ENCODE measurements around the gene DOHH. TPM values are rescaled to one million over a fixed set of nuclear protein-coding genes. Genes with fewer than 3 reads are reported as not detected.

DOHH gene
- total RNA-seq, 4 donors from 2014 or later, result 19.5 to 37.5 (median 25.8) TPM

- WGBS, result 92% methylated on average over 15 of the region's 28 CpGs
- no peaks in the 10 kb centered on the region for H3K4me1 ChIP-seq
- TF ChIP-seq EP300 (IDR thresholded peaks at IDR 0.05) (no peak), POLR2A (IDR thresholded peaks at IDR 0.05; ENCODE audit: low read depth) (no peak), POLR2AphosphoS5 (IDR thresholded peaks at IDR 0.05) (no peak)
- TF ChIP-seq, protein P1, sequence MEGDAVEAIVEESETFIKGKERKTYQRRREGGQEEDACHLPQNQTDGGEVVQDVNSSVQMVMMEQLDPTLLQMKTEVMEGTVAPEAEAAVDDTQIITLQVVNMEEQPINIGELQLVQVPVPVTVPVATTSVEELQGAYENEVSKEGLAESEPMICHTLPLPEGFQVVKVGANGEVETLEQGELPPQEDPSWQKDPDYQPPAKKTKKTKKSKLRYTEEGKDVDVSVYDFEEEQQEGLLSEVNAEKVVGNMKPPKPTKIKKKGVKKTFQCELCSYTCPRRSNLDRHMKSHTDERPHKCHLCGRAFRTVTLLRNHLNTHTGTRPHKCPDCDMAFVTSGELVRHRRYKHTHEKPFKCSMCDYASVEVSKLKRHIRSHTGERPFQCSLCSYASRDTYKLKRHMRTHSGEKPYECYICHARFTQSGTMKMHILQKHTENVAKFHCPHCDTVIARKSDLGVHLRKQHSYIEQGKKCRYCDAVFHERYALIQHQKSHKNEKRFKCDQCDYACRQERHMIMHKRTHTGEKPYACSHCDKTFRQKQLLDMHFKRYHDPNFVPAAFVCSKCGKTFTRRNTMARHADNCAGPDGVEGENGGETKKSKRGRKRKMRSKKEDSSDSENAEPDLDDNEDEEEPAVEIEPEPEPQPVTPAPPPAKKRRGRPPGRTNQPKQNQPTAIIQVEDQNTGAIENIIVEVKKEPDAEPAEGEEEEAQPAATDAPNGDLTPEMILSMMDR (IDR thresholded peaks at IDR 0.05), result no peak
- intact Hi-C loops (cut with DNase I), result no loop called here
- no peaks in the 10 kb centered on the region for H3K9me3 ChIP-seq
- DNase-seq (ENCODE audit: extremely low spot score), result no peak
- H3K36me3 ChIP-seq, result peaks cover 53 to 79% (median 71%) of the 10 kb centered on the region in 4 donors
- H3K27ac ChIP-seq (replicated peaks in 1 of 4), result no peak overlapping the region
- H3K27me3 ChIP-seq, result no peaks in the 10 kb centered on the region
- H3K4me3 ChIP-seq, result no peak overlapping the region
These were observed 26.2 kb upstream of the DOHH start for GRCh38 chr19:3526507-3527237.

- WGBS, result 92% methylated on average over 20 of the region's 20 CpGs
- TF ChIP-seq EP300 (IDR thresholded peaks at IDR 0.05), result no peak
- TF ChIP-seq, protein P1 (IDR thresholded peaks at IDR 0.05), result no peak
- no peak for TF ChIP-seq POLR2AphosphoS5 (IDR thresholded peaks at IDR 0.05)
- TF ChIP-seq POLR2A (IDR thresholded peaks at IDR 0.05; ENCODE audit: low read depth), result no peak
- no peak for DNase-seq (ENCODE audit: extremely low spot score)
- no peak overlapping the region for H3K4me3 ChIP-seq
- no peak overlapping the region for H3K27ac ChIP-seq (replicated peaks in 1 of 4)
- peaks cover 47 to 71% (median 61%) of the 10 kb centered on the region in 4 donors for H3K36me3 ChIP-seq
- no peaks in the 10 kb centered on the region for H3K27me3 ChIP-seq
- peaks cover 0 to 10% (median 2%) of the 10 kb centered on the region in 4 donors for H3K4me1 ChIP-seq
- H3K9me3 ChIP-seq, result no peaks in the 10 kb centered on the region
- intact Hi-C loops (cut with DNase I), result no loop called here
These were observed 24.5 kb upstream of the DOHH start for GRCh38 chr19:3524904-3525451.

- Histone ChIP-seq H3K9me3 (no peaks in the 10 kb centered on the region), H3K27me3 (no peaks in the 10 kb centered on the region), H3K4me3 (no peak overlapping the region), H3K36me3 (peaks cover 47 to 78% (median 68%) of the 10 kb centered on the region in 4 donors), H3K27ac (replicated peaks in 1 of 4) (no peak overlapping the region), H3K4me1 (peaks cover 0 to 14% (median 4%) of the 10 kb centered on the region in 4 donors)
- TF ChIP-seq, protein P1 (IDR thresholded peaks at IDR 0.05), result no peak
- intact Hi-C loops (cut with DNase I), result no loop called here
- 89% methylated on average over 17 of the region's 33 CpGs for WGBS
- DNase-seq (ENCODE audit: extremely low spot score), result no peak
These were observed 23.8 kb upstream of the DOHH start for GRCh38 chr19:3524078-3524842.

GRCh38 chr19:3523361-3524077, 23.0 kb upstream of the DOHH start:
- H3K27me3 ChIP-seq, result no peaks in the 10 kb centered on the region
- intact Hi-C loops (cut with DNase I), result no loop called here
- WGBS, result 98% methylated on average over 9 of the region's 21 CpGs
- no peak for TF ChIP-seq POLR2AphosphoS5 (IDR thresholded peaks at IDR 0.05)
- no peak for TF ChIP-seq POLR2A (IDR thresholded peaks at IDR 0.05; ENCODE audit: low read depth)
- TF ChIP-seq EP300 (IDR thresholded peaks at IDR 0.05), result no peak
- TF ChIP-seq, protein P1 (IDR thresholded peaks at IDR 0.05), result no peak
- H3K4me3 ChIP-seq, result no peak overlapping the region
- H3K4me1 ChIP-seq, result peaks cover 0 to 15% (median 7%) of the 10 kb centered on the region in 4 donors
- no peak for DNase-seq (ENCODE audit: extremely low spot score)
- no peak overlapping the region for H3K27ac ChIP-seq (replicated peaks in 1 of 4)
- no peaks in the 10 kb centered on the region for H3K9me3 ChIP-seq
- peaks cover 47 to 82% (median 70%) of the 10 kb centered on the region in 4 donors for H3K36me3 ChIP-seq

Measured in esophagus muscularis mucosa (tissue), 4 donors.